ENCODE data around the gene MRPS6. TPM values are rescaled to one million over a fixed set of nuclear protein-coding genes. Genes with fewer than 3 reads are reported as not detected.

MRPS6 gene
- total and polyA plus RNA-seq, 2 of the 13 experiments (the other 11 are each of a cell fraction or from before 2014, with no cell fraction given) = 14.2 to 26.9 TPM

GRCh38 chr21:34073032-34073748 lies at the start of gene MRPS6, which contains the start of gene SLC5A3 (continued):
- peak; percentile 64; the same call in 1 of the 2 replicates for TF ChIP-seq ZNF451 (CRISPR knock-in tag; IDR thresholded peaks at IDR 0.05)
- TF ChIP-seq ZNF569 (CRISPR knock-in tag; IDR thresholded peaks at IDR 0.05; ENCODE audit: borderline replicate concordance) = no peak
- TF ChIP-seq, protein P1, sequence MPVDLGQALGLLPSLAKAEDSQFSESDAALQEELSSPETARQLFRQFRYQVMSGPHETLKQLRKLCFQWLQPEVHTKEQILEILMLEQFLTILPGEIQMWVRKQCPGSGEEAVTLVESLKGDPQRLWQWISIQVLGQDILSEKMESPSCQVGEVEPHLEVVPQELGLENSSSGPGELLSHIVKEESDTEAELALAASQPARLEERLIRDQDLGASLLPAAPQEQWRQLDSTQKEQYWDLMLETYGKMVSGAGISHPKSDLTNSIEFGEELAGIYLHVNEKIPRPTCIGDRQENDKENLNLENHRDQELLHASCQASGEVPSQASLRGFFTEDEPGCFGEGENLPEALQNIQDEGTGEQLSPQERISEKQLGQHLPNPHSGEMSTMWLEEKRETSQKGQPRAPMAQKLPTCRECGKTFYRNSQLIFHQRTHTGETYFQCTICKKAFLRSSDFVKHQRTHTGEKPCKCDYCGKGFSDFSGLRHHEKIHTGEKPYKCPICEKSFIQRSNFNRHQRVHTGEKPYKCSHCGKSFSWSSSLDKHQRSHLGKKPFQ (CRISPR knock-in tag; IDR thresholded peaks at IDR 0.05; ENCODE audit: insufficient replicate concordance) = no peak
- TF ChIP-seq FOXC1 (CRISPR knock-in tag; IDR thresholded peaks at IDR 0.05; ENCODE audit: borderline replicate concordance) = no peak; the same call in 1 of the 2 replicates
- TF ChIP-seq GTF2F1 (IDR thresholded peaks at IDR 0.05; ENCODE audit: low read length) = no peak
- TF ChIP-seq GABPB1 (CRISPR knock-in tag; IDR thresholded peaks at IDR 0.05) = peak; percentile 53
- no peak for TF ChIP-seq AHDC1 (CRISPR knock-in tag; IDR thresholded peaks at IDR 0.05; ENCODE audit: borderline replicate concordance)
- no peak for TF ChIP-seq SP2 (CRISPR knock-in tag; IDR thresholded peaks at IDR 0.05)
- no peak for TF ChIP-seq ZNF720 (CRISPR knock-in tag; IDR thresholded peaks at IDR 0.05)
- TF ChIP-seq ZNF790 (CRISPR knock-in tag; IDR thresholded peaks at IDR 0.05; ENCODE audit: borderline replicate concordance) = no peak; the same call in 1 of the 2 replicates
- TF ChIP-seq BRD4 (CRISPR knock-in tag; IDR thresholded peaks at IDR 0.05) = no peak
- TF ChIP-seq EED (CRISPR knock-in tag; IDR thresholded peaks at IDR 0.05) = no peak
- TF ChIP-seq ZNF121 (CRISPR knock-in tag; IDR thresholded peaks at IDR 0.05) = no peak
- TF ChIP-seq, protein P2, sequence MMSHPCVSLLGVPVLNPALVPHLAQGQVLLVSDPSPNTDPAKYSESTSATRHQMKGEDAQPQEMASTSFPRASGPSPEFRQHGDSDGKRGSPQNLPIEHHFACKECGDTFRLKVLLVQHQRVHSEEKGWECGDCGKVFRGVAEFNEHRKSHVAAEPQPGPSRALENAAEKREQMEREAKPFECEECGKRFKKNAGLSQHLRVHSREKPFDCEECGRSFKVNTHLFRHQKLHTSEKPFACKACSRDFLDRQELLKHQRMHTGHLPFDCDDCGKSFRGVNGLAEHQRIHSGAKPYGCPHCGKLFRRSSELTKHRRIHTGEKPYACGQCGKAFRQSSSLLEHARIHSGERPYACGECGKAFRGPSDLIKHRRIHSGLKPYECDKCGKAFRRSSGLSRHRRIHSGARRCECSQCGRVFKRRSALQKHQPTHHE (CRISPR knock-in tag; IDR thresholded peaks at IDR 0.05; ENCODE audit: borderline replicate concordance) = no peak
- peak; percentile 30; the same call in 1 of the 2 replicates for TF ChIP-seq BCL6 (CRISPR knock-in tag; IDR thresholded peaks at IDR 0.05)

Data from HepG2 (cell line).